ENCODE measurements around the gene RGS19.

RGS19 gene

GRCh38 chr20:64076061-64076997 is 3.0 kb downstream of the RGS19 start:
- DNase-seq: no peak

GRCh38 chr20:64075556-64075955 is 3.8 kb downstream of the RGS19 start:
- no peak for DNase-seq

- DNase-seq: no peak
These were observed 4.4 kb downstream of the RGS19 start for GRCh38 chr20:64074963-64075362.

GRCh38 chr20:64074184-64074789 is 5.0 kb downstream of the RGS19 start:
- DNase-seq: no peak

GRCh38 chr20:64073476-64074183 is 5.7 kb downstream of the RGS19 start:
- DNase-seq: no peak

GRCh38 chr20:64072498-64073063 is 6.7 kb downstream of the RGS19 start:
- DNase-seq: no peak

GRCh38 chr20:64071341-64072332 is 7.7 kb downstream of the RGS19 start:
- DNase-seq: no peak

- no peak for DNase-seq
These were observed 8.9 kb downstream of the RGS19 start for GRCh38 chr20:64070244-64070993.

- peak; percentile 29 for DNase-seq
These were observed 9.6 kb downstream of the RGS19 start for GRCh38 chr20:64069614-64070243.

GRCh38 chr20:64069209-64069613 is 10.1 kb downstream of the RGS19 start:
- DNase-seq: no peak

GRCh38 chr20:64068386-64069208 is 10.7 kb downstream of the RGS19 start:
- no peak for DNase-seq

GRCh38 chr20:64067733-64068307 is 11.5 kb downstream of the RGS19 start:
- DNase-seq: no peak

- DNase-seq: no peak
These were observed 12.2 kb downstream of the RGS19 start for GRCh38 chr20:64067005-64067632.

- no peak for DNase-seq
These were observed 13.4 kb downstream of the RGS19 start for GRCh38 chr20:64065974-64066343.

GRCh38 chr20:64065062-64065973 is 14.0 kb downstream of the RGS19 start:
- peak; percentile 53 for DNase-seq

- no peak for DNase-seq
These were observed 15.1 kb downstream of the RGS19 start for GRCh38 chr20:64064145-64064698.

GRCh38 chr20:64063389-64064144 is 15.8 kb downstream of the RGS19 start:
- no peak for DNase-seq
